ENCODE measurements around the gene GUCY2C. TPM values are rescaled to one million over a fixed set of nuclear protein-coding genes. Genes with fewer than 3 reads are reported as not detected.

Gene GUCY2C
- total RNA-seq, 1 donor from 2014 or later, result 1.2 TPM

- Mint-ChIP-seq H3K9me3 (ENCODE audit: low read depth) (no peaks in the 10 kb centered on the region), H3K27me3 (no peaks in the 10 kb centered on the region), H3K36me3 (ENCODE audit: insufficient read depth) (no peaks in the 10 kb centered on the region), H3K4me3 (ENCODE audit: low read depth) (no peak overlapping the region), H3K4me1 (ENCODE audit: low read depth) (peaks cover 2% of the 10 kb centered on the region), H3K27ac (no peak overlapping the region)
- no peak for DNase-seq (ENCODE audit: low spot score, unreplicated experiment)
- no peak for TF ChIP-seq CTCF (IDR thresholded peaks at IDR 0.05; ENCODE audit: unreplicated experiment)
Measured at GRCh38 chr12:14654842-14655241, 41.6 kb downstream of the GUCY2C start.

- Mint-ChIP-seq H3K9me3 (ENCODE audit: low read depth) (no peaks in the 10 kb centered on the region), H3K36me3 (ENCODE audit: insufficient read depth) (no peaks in the 10 kb centered on the region), H3K4me3 (ENCODE audit: low read depth) (no peak overlapping the region), H3K4me1 (ENCODE audit: low read depth) (peaks cover 2% of the 10 kb centered on the region), H3K27ac (no peak overlapping the region), H3K27me3 (no peaks in the 10 kb centered on the region)
- DNase-seq (ENCODE audit: low spot score, unreplicated experiment), result no peak
- TF ChIP-seq CTCF (IDR thresholded peaks at IDR 0.05; ENCODE audit: unreplicated experiment), result no peak
Measured at GRCh38 chr12:14654416-14654815, 42.0 kb downstream of the GUCY2C start.

- H3K27me3 Mint-ChIP-seq, result no peaks in the 10 kb centered on the region
- no peak overlapping the region for H3K4me3 Mint-ChIP-seq (ENCODE audit: low read depth)
Measured at GRCh38 chr12:14652483-14652882, 43.9 kb downstream of the GUCY2C start.

GRCh38 chr12:14651371-14651770 lies 45.0 kb downstream of the GUCY2C start:
- Mint-ChIP-seq H3K4me3 (ENCODE audit: low read depth) (no peak overlapping the region), H3K27ac (no peak overlapping the region), H3K4me1 (ENCODE audit: low read depth) (peaks cover 2% of the 10 kb centered on the region), H3K27me3 (no peaks in the 10 kb centered on the region), H3K36me3 (ENCODE audit: insufficient read depth) (no peaks in the 10 kb centered on the region), H3K9me3 (ENCODE audit: low read depth) (no peaks in the 10 kb centered on the region)
- no peak for TF ChIP-seq CTCF (IDR thresholded peaks at IDR 0.05; ENCODE audit: unreplicated experiment)
- DNase-seq (ENCODE audit: low spot score, unreplicated experiment), result no peak

More at GRCh38 chr12:14652483-14652882, 43.9 kb downstream of the GUCY2C start:
- H3K36me3 Mint-ChIP-seq (ENCODE audit: insufficient read depth), result no peaks in the 10 kb centered on the region
- TF ChIP-seq CTCF (IDR thresholded peaks at IDR 0.05; ENCODE audit: unreplicated experiment), result no peak
- H3K4me1 Mint-ChIP-seq (ENCODE audit: low read depth), result peaks cover 2% of the 10 kb centered on the region
- no peak for DNase-seq (ENCODE audit: low spot score, unreplicated experiment)
- H3K27ac Mint-ChIP-seq, result no peak overlapping the region
- H3K9me3 Mint-ChIP-seq (ENCODE audit: low read depth), result no peaks in the 10 kb centered on the region

- Mint-ChIP-seq H3K27ac (no peak overlapping the region), H3K4me3 (ENCODE audit: low read depth) (no peak overlapping the region), H3K4me1 (ENCODE audit: low read depth) (peaks cover 2% of the 10 kb centered on the region), H3K36me3 (ENCODE audit: insufficient read depth) (no peaks in the 10 kb centered on the region), H3K27me3 (no peaks in the 10 kb centered on the region), H3K9me3 (ENCODE audit: low read depth) (no peaks in the 10 kb centered on the region)
- DNase-seq (ENCODE audit: low spot score, unreplicated experiment), result no peak
- no peak for TF ChIP-seq CTCF (IDR thresholded peaks at IDR 0.05; ENCODE audit: unreplicated experiment)
Measured at GRCh38 chr12:14650789-14651188, 45.6 kb downstream of the GUCY2C start.

Data from progenitor cell of endocrine pancreas (in vitro differentiated cells).